Measurements from ENCODE around the gene CSK. TPM values are rescaled to one million over a fixed set of nuclear protein-coding genes. Genes with fewer than 3 reads are reported as not detected.

Gene CSK
- total RNA-seq, 1 experiment from 2014 or later = 82.6 TPM

GRCh38 chr15:74758736-74759135 is 23.1 kb upstream of the CSK start:
- H3K4me1 Mint-ChIP-seq (ENCODE audit: low read depth, unreplicated experiment) = no peaks in the 10 kb centered on the region
- no peaks in the 10 kb centered on the region for H3K36me3 Mint-ChIP-seq (ENCODE audit: insufficient read depth, unreplicated experiment)
- TF ChIP-seq CTCF (IDR thresholded peaks at IDR 0.05; ENCODE audit: unreplicated experiment) = no peak
- no peak for DNase-seq
- no peaks in the 10 kb centered on the region for H3K27me3 Mint-ChIP-seq (ENCODE audit: unreplicated experiment)
- intact Hi-C loops (cut with micrococcal nuclease; ENCODE audit: unreplicated experiment) = no loop called here
- CTCF ChIA-PET = interaction anchor here (1.8 to 2.7 kb wide), 2 partner anchors 10 to 116 kb away, joined by 3 to 10 read pairs; no protein-coding TSS in a partner anchor
- no peaks in the 10 kb centered on the region for H3K9me3 Mint-ChIP-seq (ENCODE audit: low read depth, unreplicated experiment)
- no peak overlapping the region for H3K4me3 Mint-ChIP-seq (ENCODE audit: low read depth, unreplicated experiment)
- no TSS peak for BruUV-seq (replicated peaks)
- H3K27ac Mint-ChIP-seq (ENCODE audit: unreplicated experiment) = no peak overlapping the region

- DNase-seq = no peak
- Mint-ChIP-seq H3K27me3 (ENCODE audit: unreplicated experiment) (no peaks in the 10 kb centered on the region), H3K4me1 (ENCODE audit: low read depth, unreplicated experiment) (no peaks in the 10 kb centered on the region), H3K27ac (ENCODE audit: unreplicated experiment) (no peak overlapping the region), H3K36me3 (ENCODE audit: insufficient read depth, unreplicated experiment) (no peaks in the 10 kb centered on the region), H3K9me3 (ENCODE audit: low read depth, unreplicated experiment) (no peaks in the 10 kb centered on the region), H3K4me3 (ENCODE audit: low read depth, unreplicated experiment) (no peak overlapping the region)
- intact Hi-C loops (cut with micrococcal nuclease; ENCODE audit: unreplicated experiment) = no loop called here
- no TSS peak for BruUV-seq (replicated peaks)
- CTCF ChIA-PET = no interaction called here
- TF ChIP-seq CTCF (IDR thresholded peaks at IDR 0.05; ENCODE audit: unreplicated experiment) = no peak
Observed at GRCh38 chr15:74762791-74763150, 19.1 kb upstream of the CSK start.

GRCh38 chr15:74763416-74763815 is 18.5 kb upstream of the CSK start:
- DNase-seq = no peak
- peaks cover under 1% of the 10 kb centered on the region for H3K4me1 Mint-ChIP-seq (ENCODE audit: low read depth, unreplicated experiment)
- CTCF ChIA-PET = no interaction called here
- no peak for TF ChIP-seq CTCF (IDR thresholded peaks at IDR 0.05; ENCODE audit: unreplicated experiment)
- no peak overlapping the region for H3K4me3 Mint-ChIP-seq (ENCODE audit: low read depth, unreplicated experiment)
- H3K27me3 Mint-ChIP-seq (ENCODE audit: unreplicated experiment) = no peaks in the 10 kb centered on the region
- H3K9me3 Mint-ChIP-seq (ENCODE audit: low read depth, unreplicated experiment) = no peaks in the 10 kb centered on the region
- no peak overlapping the region for H3K27ac Mint-ChIP-seq (ENCODE audit: unreplicated experiment)
- no peaks in the 10 kb centered on the region for H3K36me3 Mint-ChIP-seq (ENCODE audit: insufficient read depth, unreplicated experiment)
- intact Hi-C loops (cut with micrococcal nuclease; ENCODE audit: unreplicated experiment) = no loop called here
- BruUV-seq (replicated peaks) = no TSS peak

GRCh38 chr15:74767167-74768098 is 14.4 kb upstream of the CSK start:
- H3K27ac Mint-ChIP-seq (ENCODE audit: unreplicated experiment) = no peak overlapping the region

More at GRCh38 chr15:74767167-74768098, 14.4 kb upstream of the CSK start:
- peaks cover 15% of the 10 kb centered on the region for H3K36me3 Mint-ChIP-seq (ENCODE audit: insufficient read depth, unreplicated experiment)
- peaks cover 26% of the 10 kb centered on the region for H3K27me3 Mint-ChIP-seq (ENCODE audit: unreplicated experiment)
- CTCF ChIA-PET = interaction anchor here (0.5 to 4.1 kb wide), 7 partner anchors 8 to 199 kb away, joined by 3 to 107 read pairs (median 3); no protein-coding TSS in a partner anchor
- no peak for TF ChIP-seq CTCF (IDR thresholded peaks at IDR 0.05; ENCODE audit: unreplicated experiment)
- no peaks in the 10 kb centered on the region for H3K9me3 Mint-ChIP-seq (ENCODE audit: low read depth, unreplicated experiment)
- BruUV-seq (replicated peaks) = no TSS peak
- H3K4me1 Mint-ChIP-seq (ENCODE audit: low read depth, unreplicated experiment) = peaks cover 9% of the 10 kb centered on the region
- intact Hi-C loops (cut with micrococcal nuclease; ENCODE audit: unreplicated experiment) = loop anchor here (2.0 kb wide), 2 partner anchors 125 to 395 kb away; no protein-coding TSS in a partner anchor
- no peak overlapping the region for H3K4me3 Mint-ChIP-seq (ENCODE audit: low read depth, unreplicated experiment)
- no peak for DNase-seq

Data from Calu3 (cell line).